HL-60 (cell line): ENCODE data around the gene MISP3.
A peak's percentile ranks its signal among the peaks of the same experiment; 100 is the strongest.

Experiments
- DNase-seq, 2 experiments: peaks; one replicate each; pipeline ENCODE4 v3.0.0-alpha.2; 2010 to 2020; ENCODE audit warnings: low read depth in 1 of 2, low spot score in 1 of 2
- H3K27ac ChIP-seq: fragments of 250-450 bp; sonication (Bioruptor Pico); replicated peaks from 2 replicates; pipeline ENCODE4 v1.5.1; 2020; ENCODE audit warnings: mild to moderate bottlenecking, moderate library complexity
- H3K27me3 ChIP-seq: fragments of 250-450 bp; sonication (Bioruptor Pico); 2 replicates; pipeline ENCODE4 v1.5.1; 2021; ENCODE audit warnings: mild to moderate bottlenecking, moderate library complexity; ENCODE audit not compliant: insufficient read depth, poor library complexity, severe bottlenecking
- H3K4me3 ChIP-seq: replicated peaks from 2 replicates; pipeline ENCODE4 v1.5.1; 2011; ENCODE audit warnings: mild to moderate bottlenecking, control low read depth, low read length; ENCODE audit not compliant: insufficient read depth
- CTCF ChIP-seq: IDR thresholded peaks from one replicate; pipeline ENCODE4 v1.5.1; 2011; ENCODE audit warnings: low read length, control low read depth, inconsistent platforms; ENCODE audit not compliant: insufficient read depth
- GABPA ChIP-seq: IDR thresholded peaks from 2 replicates; pipeline ENCODE4 v1.6.1; 2012; ENCODE audit warnings: low read depth
- POLR2AphosphoS5 ChIP-seq: IDR thresholded peaks from 2 replicates; pipeline ENCODE4 v1.6.1; 2012; ENCODE audit warnings: low read depth
- SPI1 ChIP-seq: IDR thresholded peaks from 2 replicates; pipeline ENCODE4 v1.6.1; 2012; ENCODE audit warnings: low read depth, mild to moderate bottlenecking, borderline replicate concordance
- TF ChIP-seq, protein P1 (sequence below): IDR thresholded peaks from 2 replicates; pipeline ENCODE4 v1.6.1; 2012; ENCODE audit warnings: low read depth; ENCODE audit not compliant: insufficient replicate concordance

MISP3 gene

DNA sequence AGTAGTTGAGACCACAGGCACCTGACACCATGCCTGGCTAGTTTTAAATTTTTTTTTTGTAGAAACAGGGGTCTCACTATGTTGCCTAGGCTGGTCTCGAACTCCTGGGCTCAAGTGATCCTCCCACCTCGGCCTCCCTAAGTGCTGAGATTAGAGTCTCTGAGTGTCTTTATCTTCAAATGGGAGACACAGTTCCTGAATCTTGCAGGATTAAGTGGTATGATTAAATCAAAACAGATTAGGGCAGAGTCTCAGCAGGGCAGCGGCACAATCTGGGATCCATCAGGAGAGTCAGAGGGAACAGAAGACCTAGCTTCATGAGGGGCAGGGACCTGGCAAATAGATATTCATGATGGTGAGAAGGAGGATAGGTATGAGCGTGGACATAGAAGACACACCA is 43.7 kb upstream of the MISP3 start:
- TF ChIP-seq SPI1 (no peak), POLR2AphosphoS5 (no peak), CTCF (no peak), GABPA (no peak)
- TF ChIP-seq, protein P1, sequence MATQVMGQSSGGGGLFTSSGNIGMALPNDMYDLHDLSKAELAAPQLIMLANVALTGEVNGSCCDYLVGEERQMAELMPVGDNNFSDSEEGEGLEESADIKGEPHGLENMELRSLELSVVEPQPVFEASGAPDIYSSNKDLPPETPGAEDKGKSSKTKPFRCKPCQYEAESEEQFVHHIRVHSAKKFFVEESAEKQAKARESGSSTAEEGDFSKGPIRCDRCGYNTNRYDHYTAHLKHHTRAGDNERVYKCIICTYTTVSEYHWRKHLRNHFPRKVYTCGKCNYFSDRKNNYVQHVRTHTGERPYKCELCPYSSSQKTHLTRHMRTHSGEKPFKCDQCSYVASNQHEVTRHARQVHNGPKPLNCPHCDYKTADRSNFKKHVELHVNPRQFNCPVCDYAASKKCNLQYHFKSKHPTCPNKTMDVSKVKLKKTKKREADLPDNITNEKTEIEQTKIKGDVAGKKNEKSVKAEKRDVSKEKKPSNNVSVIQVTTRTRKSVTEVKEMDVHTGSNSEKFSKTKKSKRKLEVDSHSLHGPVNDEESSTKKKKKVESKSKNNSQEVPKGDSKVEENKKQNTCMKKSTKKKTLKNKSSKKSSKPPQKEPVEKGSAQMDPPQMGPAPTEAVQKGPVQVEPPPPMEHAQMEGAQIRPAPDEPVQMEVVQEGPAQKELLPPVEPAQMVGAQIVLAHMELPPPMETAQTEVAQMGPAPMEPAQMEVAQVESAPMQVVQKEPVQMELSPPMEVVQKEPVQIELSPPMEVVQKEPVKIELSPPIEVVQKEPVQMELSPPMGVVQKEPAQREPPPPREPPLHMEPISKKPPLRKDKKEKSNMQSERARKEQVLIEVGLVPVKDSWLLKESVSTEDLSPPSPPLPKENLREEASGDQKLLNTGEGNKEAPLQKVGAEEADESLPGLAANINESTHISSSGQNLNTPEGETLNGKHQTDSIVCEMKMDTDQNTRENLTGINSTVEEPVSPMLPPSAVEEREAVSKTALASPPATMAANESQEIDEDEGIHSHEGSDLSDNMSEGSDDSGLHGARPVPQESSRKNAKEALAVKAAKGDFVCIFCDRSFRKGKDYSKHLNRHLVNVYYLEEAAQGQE: no peak
- DNase-seq: no peak

DNA sequence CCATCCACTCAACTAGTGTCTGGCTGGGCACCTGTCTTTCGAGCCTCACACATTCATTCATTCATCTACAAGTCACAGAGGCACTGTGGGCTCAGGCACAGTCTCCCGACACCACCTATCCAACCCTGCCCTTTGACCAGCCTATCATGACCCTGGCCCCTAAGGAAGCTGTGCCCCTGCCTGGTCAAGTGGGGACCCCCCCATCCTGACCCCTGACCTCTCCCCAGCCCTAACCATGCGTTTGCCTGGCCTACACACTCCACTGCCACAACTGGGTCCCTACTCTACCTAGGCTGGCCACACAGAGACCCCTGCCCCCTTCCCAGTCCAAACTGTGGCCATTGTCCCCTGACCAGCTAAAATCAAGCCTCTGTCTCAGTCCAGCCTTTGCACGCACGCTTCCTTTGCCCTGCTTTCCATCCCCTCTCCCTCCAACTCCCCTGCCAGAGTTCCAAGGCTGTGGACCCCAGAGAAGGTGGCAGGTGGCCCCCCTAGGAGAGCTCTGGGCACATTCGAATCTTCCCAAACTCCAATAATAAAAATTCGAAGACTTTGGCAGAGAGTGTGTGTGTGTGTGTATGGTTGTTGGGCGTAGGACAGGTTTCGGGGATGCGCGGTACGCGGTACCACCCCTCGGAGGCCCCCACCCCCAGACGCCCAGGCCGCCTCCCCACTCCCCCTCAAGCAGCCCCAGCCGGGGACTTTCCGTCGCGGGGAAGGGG is 41.4 kb upstream of the MISP3 start:
- Histone ChIP-seq H3K27ac (peak overlapping the region; percentile 74), H3K4me3 (peak overlapping the region; percentile 65), H3K27me3 (no peaks in the 10 kb centered on the region)
- TF ChIP-seq SPI1 (no peak), POLR2AphosphoS5 (no peak), CTCF (no peak), GABPA (no peak)
- TF ChIP-seq, protein P1: no peak
- no peak for DNase-seq

More for the DNA sequence above, 43.7 kb upstream of the MISP3 start:
- H3K27me3 ChIP-seq: no peaks in the 10 kb centered on the region
- H3K4me3 ChIP-seq: no peak overlapping the region
- no peak overlapping the region for H3K27ac ChIP-seq

DNA sequence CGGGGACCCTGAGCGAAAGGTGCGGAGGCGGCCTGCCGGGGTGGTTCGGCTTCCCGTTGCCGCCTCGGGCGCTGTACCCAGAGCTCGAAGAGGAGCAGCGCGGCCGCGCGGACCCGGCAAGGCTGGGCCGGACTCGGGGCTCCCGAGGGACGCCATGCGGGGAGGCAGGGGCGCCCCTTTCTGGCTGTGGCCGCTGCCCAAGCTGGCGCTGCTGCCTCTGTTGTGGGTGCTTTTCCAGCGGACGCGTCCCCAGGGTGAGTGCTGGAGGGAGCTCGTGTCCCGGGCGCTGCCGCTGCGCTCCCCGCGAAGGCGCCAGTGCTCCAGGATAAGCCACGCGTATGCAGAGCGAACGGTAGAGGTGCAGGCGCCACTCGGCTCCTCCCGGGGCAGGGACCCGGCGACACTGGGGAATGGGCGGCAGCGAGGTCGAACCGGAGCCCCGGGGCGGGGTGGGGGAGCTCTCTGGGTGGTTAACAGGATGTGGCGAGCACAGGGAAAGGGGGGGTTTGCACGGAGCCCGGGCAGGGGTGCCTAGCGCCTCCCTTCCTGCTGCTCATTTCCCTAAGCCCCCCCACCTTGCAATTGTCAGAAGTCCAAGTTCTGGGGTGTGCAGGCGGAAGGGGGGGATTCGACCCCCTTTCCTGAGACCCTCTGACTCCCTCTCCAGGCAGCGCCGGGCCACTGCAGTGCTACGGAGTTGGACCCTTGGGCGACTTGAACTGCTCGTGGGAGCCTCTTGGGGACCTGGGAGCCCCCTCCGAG is 40.7 kb upstream of the MISP3 start, which contains the start of gene IL27RA:
IL27RA (plus strand) TSS at position 44 of the 762 bp plus-strand sequence; CDS start at position 155, 111 bp downstream.
- Histone ChIP-seq H3K27me3 (no peaks in the 10 kb centered on the region), H3K4me3 (peak within 1 kb of the TSS; percentile 65), H3K27ac (peak within 1 kb of the TSS; percentile 74)
- TF ChIP-seq POLR2AphosphoS5 (no peak; the same call in none of the 2 replicates), CTCF (peak; percentile 60), GABPA (no peak), SPI1 (no peak)
- TF ChIP-seq, protein P1: peak; percentile 49
- DNase-seq: peak; percentile 69 to 71
